CD4-positive, alpha-beta T cell (primary cell): Measurements from ENCODE around the gene PIK3IP1. TPM values are rescaled to one million over a fixed set of nuclear protein-coding genes. Genes with fewer than 3 reads are reported as not detected.

Experiments
- ATAC-seq: fragments of 200-7000 bp; cut with Tn5 transposase; one replicate; pipeline ENCODE4 v1.10.0; 2022; ENCODE audit warnings: mild to moderate bottlenecking; ENCODE audit not compliant: poor library complexity
- CTCF ChIA-PET: fragments of 350-600 bp; sonication (Branson Sonifier 250); formaldehyde crosslinking; loops from one replicate; lab custom pipeline; 2021; ENCODE audit warnings: antibody characterized with exemption, inconsistent platforms; lab: Charles Lee
- POLR2A ChIA-PET: fragments of 350-600 bp; sonication (Branson Sonifier 250); formaldehyde crosslinking; loops from one replicate; lab custom pipeline; 2021; ENCODE audit warnings: antibody characterized with exemption, inconsistent platforms; lab: Charles Lee
- DNase-seq, 14 experiments: peaks; one replicate each; pipeline ENCODE4 v3.0.0-alpha.2; 2013 to 2020; ENCODE audit warnings: mixed read lengths in 2 of 14
- H3K27ac ChIP-seq, 2 donors: one replicate each; pipeline versions ENCODE4 v1.5.1 to v1.7.0; 2013; ENCODE audit warnings: low read length in 2 of 2, low read depth in 1 of 2, mild to moderate bottlenecking in 1 of 2
- H3K27me3 ChIP-seq, 2 experiments: 1 replicate in 1 of 2; 2 replicates in 1 of 2; pipeline versions ENCODE4 v1.6.1 to v1.7.0; 2013; ENCODE audit warnings: low read length in 2 of 2, control low read depth in 1 of 2, mild to moderate bottlenecking in 1 of 2, moderate library complexity in 1 of 2; ENCODE audit not compliant: insufficient read depth in 2 of 2, control insufficient read depth in 1 of 2
- H3K36me3 ChIP-seq: one replicate; pipeline ENCODE4 v1.6.1; 2013; ENCODE audit warnings: low read length, control low read depth; ENCODE audit not compliant: insufficient read depth
- H3K4me1 ChIP-seq: one replicate; pipeline ENCODE4 v1.6.1; 2013; ENCODE audit warnings: low read length, control low read depth; ENCODE audit not compliant: insufficient read depth
- H3K4me3 ChIP-seq: one replicate; pipeline ENCODE4 v1.5.1; 2013; ENCODE audit warnings: mild to moderate bottlenecking, low read length, moderate library complexity
- H3K9me3 ChIP-seq, 2 experiments: 1 replicate in 1 of 2; 2 replicates in 1 of 2; pipeline versions ENCODE4 v1.6.1 to v1.7.0; 2013; ENCODE audit warnings: low read length in 2 of 2, mild to moderate bottlenecking in 2 of 2, control low read depth in 1 of 2, moderate library complexity in 1 of 2; ENCODE audit not compliant: control insufficient read depth in 1 of 2, insufficient read depth in 1 of 2
- H3K27ac Mint-ChIP-seq: one replicate; pipeline ENCODE4 v1.8.0; 2020; ENCODE audit warnings: mixed read lengths
- H3K27me3 Mint-ChIP-seq: one replicate; pipeline ENCODE4 v1.8.0; 2021; ENCODE audit warnings: mixed read lengths
- H3K36me3 Mint-ChIP-seq: one replicate; pipeline ENCODE4 v1.8.0; 2021; ENCODE audit warnings: low read depth, mixed read lengths
- H3K4me1 Mint-ChIP-seq: one replicate; pipeline ENCODE4 v1.8.0; 2021; ENCODE audit warnings: low read depth, mixed read lengths
- H3K4me3 Mint-ChIP-seq: one replicate; pipeline ENCODE4 v1.8.0; 2020; ENCODE audit warnings: mild to moderate bottlenecking, mixed read lengths
- H3K9me3 Mint-ChIP-seq: one replicate; pipeline ENCODE4 v1.8.0; 2020; ENCODE audit warnings: mixed read lengths
- CTCF ChIP-seq: fragments of 200-600 bp; IDR thresholded peaks from one replicate; pipeline ENCODE4 v1.8.0; 2022; ENCODE audit warnings: antibody characterized with exemption, mild to moderate bottlenecking
- intact Hi-C, 2 experiments: fragments of 100-400 bp; cut with DNase I in 1 of 2; cut with micrococcal nuclease in 1 of 2; formaldehyde crosslinking; loops; one replicate each; pipeline versions ENCODE4 v1.15.1 to v1.9.0; 2023 to 2025; cut with DNase I, micrococcal nuclease
- total RNA-seq, 174 experiments: library from RNA in 2 of 174; stranded (reverse) in 2 of 174; gene quantifications; one replicate each; pipeline ENCODE4 v1.2.3 and lab custom pipeline; 2021 to 2026

PIK3IP1 gene
- total RNA-seq, 2 experiments from 2014 or later: 1,063 to 1,072 TPM

- DNase-seq (no peak), ATAC-seq (no peak)
- Mint-ChIP-seq H3K4me1 (peaks cover 37% of the 10 kb centered on the region), H3K4me3 (no peak overlapping the region), H3K27me3 (no peaks in the 10 kb centered on the region), H3K36me3 (peaks cover 20% of the 10 kb centered on the region), H3K27ac (peak overlapping the region; percentile 55), H3K9me3 (no peaks in the 10 kb centered on the region)
- Histone ChIP-seq H3K36me3 (peaks cover 3% of the 10 kb centered on the region), H3K4me3 (no peak overlapping the region), H3K27ac (no peak overlapping the region), H3K4me1 (peaks cover 17% of the 10 kb centered on the region), H3K27me3 (no peaks in the 10 kb centered on the region), H3K9me3 (no peaks in the 10 kb centered on the region)
- ChIA-PET CTCF (interaction anchor here (1.1 kb wide), 1 partner anchor 9 kb away, joined by 4 read pairs; no protein-coding TSS in a partner anchor), POLR2A (interaction anchor here (1.7 kb wide), 1 partner anchor 48 kb away, joined by 5 read pairs; no protein-coding TSS in a partner anchor)
- no peak for TF ChIP-seq CTCF
- intact Hi-C loops: no loop called here
These were observed 50.4 kb downstream of the PIK3IP1 start for GRCh38 chr22:31241936-31242335.

GRCh38 chr22:31241200-31241599 is 51.1 kb downstream of the PIK3IP1 start:
- Histone ChIP-seq H3K9me3 (no peaks in the 10 kb centered on the region), H3K4me3 (no peak overlapping the region), H3K27ac (no peak overlapping the region), H3K4me1 (peaks cover 17% of the 10 kb centered on the region), H3K36me3 (peaks cover 3% of the 10 kb centered on the region), H3K27me3 (no peaks in the 10 kb centered on the region)
- H3K4me1 Mint-ChIP-seq: peaks cover 30% of the 10 kb centered on the region
- H3K27me3 Mint-ChIP-seq: no peaks in the 10 kb centered on the region
- H3K36me3 Mint-ChIP-seq: peaks cover 20% of the 10 kb centered on the region
- intact Hi-C loops: no loop called here
- H3K4me3 Mint-ChIP-seq: no peak overlapping the region
- ChIA-PET CTCF (interaction anchor here (1.3 kb wide), 1 partner anchor 31 kb away, joined by 3 read pairs; no protein-coding TSS in a partner anchor), POLR2A (no interaction called here)
- ATAC-seq (no peak), DNase-seq (no peak)
- no peak overlapping the region for H3K27ac Mint-ChIP-seq
- H3K9me3 Mint-ChIP-seq: no peaks in the 10 kb centered on the region
- TF ChIP-seq CTCF: no peak

- ChIA-PET POLR2A (no interaction called here), CTCF (interaction anchor here (1.3 kb wide), 1 partner anchor 33 kb away, joined by 3 read pairs; no protein-coding TSS in a partner anchor)
- Mint-ChIP-seq H3K4me3 (no peak overlapping the region), H3K27ac (no peak overlapping the region), H3K9me3 (no peaks in the 10 kb centered on the region), H3K27me3 (no peaks in the 10 kb centered on the region), H3K4me1 (peaks cover 30% of the 10 kb centered on the region), H3K36me3 (peaks cover 25% of the 10 kb centered on the region)
- Histone ChIP-seq H3K4me1 (peaks cover 15% of the 10 kb centered on the region), H3K4me3 (no peak overlapping the region), H3K27me3 (no peaks in the 10 kb centered on the region), H3K36me3 (peaks cover 3% of the 10 kb centered on the region), H3K9me3 (no peaks in the 10 kb centered on the region), H3K27ac (no peak overlapping the region)
- ATAC-seq (no peak), DNase-seq (no peak)
- no peak for TF ChIP-seq CTCF
- intact Hi-C loops: no loop called here
These were observed 52.4 kb downstream of the PIK3IP1 start for GRCh38 chr22:31239771-31240370.
